Cardiac muscle cell (in vitro differentiated cells and primary cell): ENCODE results near the gene SMC3. TPM values are rescaled to one million over a fixed set of nuclear protein-coding genes. Genes with fewer than 3 reads are reported as not detected.
A peak's percentile ranks its signal among the peaks of the same experiment; 100 is the strongest.

Experiments
- DNase-seq, 2 donors: peaks; one replicate each; pipeline versions ENCODE4 v3.0.0 to v3.0.0-alpha.2; 2010 to 2017; ENCODE audit warnings: low read depth in 1 of 2, low spot score in 1 of 2
- H3K27ac ChIP-seq: fragments of 200-600 bp; sonication (generic); 2 replicates; pipeline ENCODE4 v1.5.1; 2016
- H3K27me3 ChIP-seq: fragments of 200-600 bp; sonication (generic); 2 replicates; pipeline ENCODE4 v1.6.0; 2016; ENCODE audit warnings: control low read depth
- H3K36me3 ChIP-seq: fragments of 200-600 bp; sonication (generic); 2 replicates; pipeline ENCODE4 v1.5.1; 2016; ENCODE audit warnings: control low read depth
- H3K4me1 ChIP-seq: fragments of 200-600 bp; sonication (generic); 2 replicates; pipeline ENCODE4 v1.8.1; 2017; ENCODE audit warnings: low read depth, mild to moderate bottlenecking, mixed run types
- H3K4me3 ChIP-seq: fragments of 200-600 bp; sonication (generic); 2 replicates; pipeline ENCODE4 v1.5.1; 2016; ENCODE audit warnings: mild to moderate bottlenecking
- H3K9me3 ChIP-seq: fragments of 200-600 bp; sonication (generic); 2 replicates; pipeline ENCODE4 v1.5.1; 2017; ENCODE audit warnings: low read depth, mild to moderate bottlenecking, control low read depth
- polyA plus RNA-seq: library from polyadenylated mRNA; unstranded; fragments of >200 nt; fragmentation: Nextera tagmentation; extraction: Ambion mirVana; gene quantifications from 2 replicates; pipeline ENCODE4 v1.2.1, GENCODE V29; 2016
- total RNA-seq: library from RNA; depleted of rRNA; stranded (reverse); fragments of >200 nt; gene quantifications from 2 replicates; pipeline ENCODE4 v1.2.3, GENCODE V29; 2016
- TF ChIP-seq, protein P1 (sequence below): IDR thresholded peaks from 2 replicates; pipeline ENCODE4 v1.5.1; 2012; ENCODE audit warnings: low read depth, mild to moderate bottlenecking, low read length

The SMC3 gene
- total and polyA plus RNA-seq, 2 experiments from 2014 or later = 40.7 to 81.5 TPM

DNA sequence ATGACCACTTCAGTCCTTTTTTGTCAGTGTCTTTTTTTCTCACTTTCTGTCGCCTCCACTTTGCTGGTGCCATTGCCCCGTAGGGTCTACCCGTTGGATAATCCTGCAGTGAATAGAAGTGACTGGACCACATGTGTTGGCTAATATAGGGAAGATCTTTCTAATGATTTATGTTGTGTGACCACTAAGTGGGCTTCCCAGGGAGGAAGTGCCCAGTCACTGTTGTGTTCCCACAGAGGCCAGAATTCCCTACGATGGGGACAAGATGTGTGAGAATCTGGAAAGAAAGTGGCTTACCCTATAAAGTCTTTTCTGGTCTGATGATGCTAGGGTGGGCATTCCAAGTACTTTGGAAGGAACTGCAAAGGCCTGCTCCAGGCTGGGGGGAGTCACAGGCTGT lies 28.4 kb upstream of the SMC3 start:
- no peak for DNase-seq
- no peak overlapping the region for H3K27ac ChIP-seq

DNA sequence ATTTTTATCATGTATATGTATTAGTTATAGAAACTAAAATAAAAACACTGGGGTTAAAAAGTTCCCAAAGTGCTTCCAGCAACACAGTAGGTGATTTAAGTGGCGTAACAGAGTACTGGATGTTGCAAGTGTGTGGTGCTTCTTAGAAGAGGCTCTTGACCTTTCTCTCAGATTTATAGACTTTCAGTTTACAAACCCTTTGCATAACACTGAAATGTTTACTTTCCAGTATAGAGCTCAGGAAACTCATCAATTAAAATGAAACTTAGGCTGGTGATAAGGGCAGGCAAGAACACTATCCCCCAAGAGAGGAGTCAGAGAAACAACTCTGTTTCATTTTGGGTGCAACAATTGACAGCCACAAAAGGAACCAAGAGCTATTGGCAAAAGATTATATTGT lies 27.5 kb upstream of the SMC3 start:
- H3K4me3 ChIP-seq = no peak overlapping the region
- no peaks in the 10 kb centered on the region for H3K36me3 ChIP-seq

More for the DNA sequence above, 28.4 kb upstream of the SMC3 start:
- no peaks in the 10 kb centered on the region for H3K9me3 ChIP-seq
- no peaks in the 10 kb centered on the region for H3K27me3 ChIP-seq
- peaks cover 5% of the 10 kb centered on the region for H3K4me1 ChIP-seq
- TF ChIP-seq, protein P1, sequence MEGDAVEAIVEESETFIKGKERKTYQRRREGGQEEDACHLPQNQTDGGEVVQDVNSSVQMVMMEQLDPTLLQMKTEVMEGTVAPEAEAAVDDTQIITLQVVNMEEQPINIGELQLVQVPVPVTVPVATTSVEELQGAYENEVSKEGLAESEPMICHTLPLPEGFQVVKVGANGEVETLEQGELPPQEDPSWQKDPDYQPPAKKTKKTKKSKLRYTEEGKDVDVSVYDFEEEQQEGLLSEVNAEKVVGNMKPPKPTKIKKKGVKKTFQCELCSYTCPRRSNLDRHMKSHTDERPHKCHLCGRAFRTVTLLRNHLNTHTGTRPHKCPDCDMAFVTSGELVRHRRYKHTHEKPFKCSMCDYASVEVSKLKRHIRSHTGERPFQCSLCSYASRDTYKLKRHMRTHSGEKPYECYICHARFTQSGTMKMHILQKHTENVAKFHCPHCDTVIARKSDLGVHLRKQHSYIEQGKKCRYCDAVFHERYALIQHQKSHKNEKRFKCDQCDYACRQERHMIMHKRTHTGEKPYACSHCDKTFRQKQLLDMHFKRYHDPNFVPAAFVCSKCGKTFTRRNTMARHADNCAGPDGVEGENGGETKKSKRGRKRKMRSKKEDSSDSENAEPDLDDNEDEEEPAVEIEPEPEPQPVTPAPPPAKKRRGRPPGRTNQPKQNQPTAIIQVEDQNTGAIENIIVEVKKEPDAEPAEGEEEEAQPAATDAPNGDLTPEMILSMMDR = no peak
- H3K36me3 ChIP-seq = no peaks in the 10 kb centered on the region
- H3K4me3 ChIP-seq = no peak overlapping the region

DNA sequence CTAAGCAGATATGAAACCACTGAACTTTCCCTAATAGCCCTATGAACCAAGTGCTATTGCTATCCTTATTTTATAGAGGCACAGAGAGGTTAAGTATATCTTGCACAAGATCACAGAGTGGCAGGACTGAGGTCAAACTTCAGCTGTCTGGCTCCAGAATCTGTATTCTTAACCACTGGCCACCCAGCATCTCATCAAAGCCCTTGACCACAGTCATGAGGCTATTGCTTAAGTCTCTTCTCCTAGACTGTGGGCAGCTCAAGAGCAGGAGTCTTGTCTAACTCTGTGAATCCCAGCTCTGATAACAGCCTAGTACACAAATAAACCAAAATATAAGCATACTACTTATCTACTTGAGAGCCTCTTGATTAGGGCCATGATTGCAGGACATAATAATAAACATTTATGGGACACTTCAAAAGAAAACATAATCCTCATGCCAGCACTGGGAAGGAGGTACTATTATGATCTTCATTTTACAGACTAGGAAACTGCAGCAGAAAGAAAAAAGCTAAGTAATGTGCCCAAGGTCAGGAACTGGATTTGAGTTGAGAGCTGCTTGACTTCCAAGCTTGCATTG lies 22.4 kb upstream of the SMC3 start:
- no peaks in the 10 kb centered on the region for H3K36me3 ChIP-seq
- no peaks in the 10 kb centered on the region for H3K9me3 ChIP-seq
- peak in 1 of 2 donors; percentile 76 for DNase-seq
- peak overlapping the region; percentile 27 for H3K27ac ChIP-seq
- H3K27me3 ChIP-seq = no peaks in the 10 kb centered on the region
- H3K4me1 ChIP-seq = peaks cover 16% of the 10 kb centered on the region
- H3K4me3 ChIP-seq = no peak overlapping the region
- TF ChIP-seq, protein P1 = no peak

More for the DNA sequence above, 27.5 kb upstream of the SMC3 start:
- Histone ChIP-seq H3K4me1 (peaks cover 7% of the 10 kb centered on the region), H3K9me3 (no peaks in the 10 kb centered on the region), H3K27me3 (no peaks in the 10 kb centered on the region), H3K27ac (no peak overlapping the region)
- no peak for DNase-seq
- TF ChIP-seq, protein P1 = no peak

DNA sequence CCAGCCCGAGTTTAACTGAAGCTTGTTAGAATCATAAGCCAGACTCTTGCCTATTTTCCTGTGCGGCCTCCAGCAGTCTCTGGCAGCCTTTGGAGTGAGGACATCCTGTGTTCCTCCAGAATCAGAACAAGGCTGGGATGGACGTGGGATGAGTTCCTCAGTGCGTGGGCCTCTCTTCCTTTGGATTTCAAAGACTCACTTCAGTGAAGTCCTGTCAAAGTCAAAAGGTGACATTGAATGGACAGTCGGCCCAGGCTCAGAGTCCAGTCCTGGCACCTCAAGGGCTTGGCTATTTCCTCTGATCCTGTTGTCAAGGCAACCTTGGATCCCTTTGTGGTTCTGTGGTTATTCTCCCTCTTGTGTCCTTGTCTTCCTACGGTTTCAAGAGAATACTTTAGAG lies 21.4 kb upstream of the SMC3 start:
- Histone ChIP-seq H3K9me3 (no peaks in the 10 kb centered on the region), H3K4me1 (peaks cover 16% of the 10 kb centered on the region), H3K27ac (peak overlapping the region; percentile 56), H3K36me3 (no peaks in the 10 kb centered on the region), H3K27me3 (no peaks in the 10 kb centered on the region), H3K4me3 (no peak overlapping the region)
- TF ChIP-seq, protein P1 = no peak
- DNase-seq = peak in 1 of 2 donors; percentile 24

DNA sequence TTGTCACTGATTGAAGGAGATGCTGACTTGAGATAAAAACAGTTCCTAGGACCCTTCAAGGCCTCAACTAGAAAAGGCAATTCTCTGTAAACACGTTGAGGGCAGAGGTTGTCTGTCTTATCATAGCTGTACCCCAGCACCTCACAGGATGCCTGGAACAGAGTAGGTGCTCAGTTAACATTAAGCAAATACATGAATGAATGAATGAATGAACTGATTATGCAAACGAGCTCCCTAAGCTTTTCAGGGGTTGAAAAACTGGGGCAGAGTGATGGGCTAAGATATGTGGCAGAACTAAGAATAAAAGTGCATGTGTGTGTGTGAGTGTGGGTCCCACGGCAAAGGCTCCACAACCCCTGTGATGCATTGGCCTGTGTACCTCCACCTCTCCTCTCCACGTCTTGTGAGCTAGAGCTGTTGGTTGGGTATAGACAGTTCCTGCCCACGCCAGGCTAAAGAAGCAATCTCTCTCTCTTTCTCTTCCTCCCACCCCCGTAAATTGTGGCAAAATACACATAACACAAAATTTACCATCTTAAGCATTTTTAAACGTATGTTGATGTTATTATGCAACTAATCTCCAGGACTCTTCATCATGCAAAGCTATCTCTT lies 20.9 kb upstream of the SMC3 start:
- TF ChIP-seq, protein P1 = no peak
- Histone ChIP-seq H3K4me1 (peaks cover 16% of the 10 kb centered on the region), H3K27me3 (no peaks in the 10 kb centered on the region), H3K36me3 (no peaks in the 10 kb centered on the region), H3K9me3 (no peaks in the 10 kb centered on the region), H3K4me3 (no peak overlapping the region), H3K27ac (no peak overlapping the region)
- DNase-seq = no peak
